T-helper 1 cell treated with Interleukin-12 subunit alpha and Interleukin-12 subunit beta and Interleukin-4 antibody, amounts not matched to agents 30 ng/mL and 1 ng/mL, for 36 hours (primary cell): ENCODE results near the gene BRME1. TPM values are rescaled to one million over a fixed set of nuclear protein-coding genes. Genes with fewer than 3 reads are reported as not detected.
"Not testable (repeated sequence)": the region's sequence is repeated elsewhere in the genome, so short reads cannot be mapped to it uniquely, and the experiment has no call there.

Experiments
- intact Hi-C: fragments of 100-400 bp; cut with micrococcal nuclease; formaldehyde crosslinking; loops from one replicate; pipeline ENCODE4 v1.15.1; 2024
- total RNA-seq: library from RNA; stranded (reverse); gene quantifications from 2 replicates; pipeline ENCODE4 v1.2.3, GENCODE V29; 2022

Gene BRME1
- total RNA-seq, 1 donor from 2014 or later, result 9.8 TPM

- intact Hi-C loops, result no loop called here
Observed at GRCh38 chr19:13869281-13869680, 36.6 kb downstream of the BRME1 start.

GRCh38 chr19:13868663-13869062, 37.3 kb downstream of the BRME1 start:
- intact Hi-C loops, result no loop called here

- intact Hi-C loops, result no loop called here
Observed at GRCh38 chr19:13866463-13867046, 39.4 kb downstream of the BRME1 start.

GRCh38 chr19:13865571-13866462, 40.1 kb downstream of the BRME1 start:
- intact Hi-C loops, result no loop called here

DNA sequence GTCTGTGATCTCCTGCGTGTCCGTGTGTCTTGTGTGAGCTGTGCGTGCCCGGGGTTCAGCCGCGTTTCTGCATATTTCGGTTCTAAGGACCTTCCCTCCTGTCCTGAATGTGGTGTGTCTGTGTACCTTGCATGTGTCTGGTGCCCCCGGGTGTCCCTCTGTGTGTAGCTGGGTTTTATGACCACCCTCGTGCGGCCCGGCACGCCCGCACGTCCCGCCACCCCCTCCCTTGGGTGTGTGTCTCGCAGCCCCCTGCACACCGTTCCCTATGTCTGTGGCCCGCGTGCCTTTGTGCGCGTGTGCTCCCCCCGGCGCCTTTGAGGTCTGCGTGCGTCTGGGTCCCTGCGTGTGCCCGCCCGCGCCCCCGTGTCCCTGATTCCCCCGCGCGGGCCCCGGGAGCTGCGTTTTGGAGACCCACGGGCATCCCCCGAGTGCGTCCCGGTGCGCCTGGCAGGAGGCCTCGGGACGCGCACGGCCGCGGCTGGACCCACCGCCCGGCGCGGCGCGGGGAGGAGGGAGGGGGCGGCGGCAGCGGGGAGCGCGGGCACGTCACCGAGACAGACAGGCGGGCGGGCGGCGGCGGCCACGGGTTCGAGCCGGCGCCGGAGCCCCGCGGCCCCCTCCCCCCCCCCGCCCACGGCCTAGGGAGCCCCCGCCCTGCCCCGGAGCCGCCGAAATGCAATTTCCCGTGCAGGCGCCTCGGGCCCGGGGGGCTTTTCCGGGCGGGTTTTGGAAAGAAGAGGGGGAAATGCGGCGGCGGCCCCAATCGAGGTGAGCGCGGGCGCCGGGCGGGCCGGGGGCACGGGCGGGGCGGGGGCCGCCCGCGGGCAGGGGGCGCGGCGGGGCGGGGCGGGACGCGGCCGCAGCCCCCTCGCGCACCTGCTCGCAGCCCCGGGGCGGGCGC, 41.0 kb downstream of the BRME1 start:
- intact Hi-C loops, result no loop called here

DNA sequence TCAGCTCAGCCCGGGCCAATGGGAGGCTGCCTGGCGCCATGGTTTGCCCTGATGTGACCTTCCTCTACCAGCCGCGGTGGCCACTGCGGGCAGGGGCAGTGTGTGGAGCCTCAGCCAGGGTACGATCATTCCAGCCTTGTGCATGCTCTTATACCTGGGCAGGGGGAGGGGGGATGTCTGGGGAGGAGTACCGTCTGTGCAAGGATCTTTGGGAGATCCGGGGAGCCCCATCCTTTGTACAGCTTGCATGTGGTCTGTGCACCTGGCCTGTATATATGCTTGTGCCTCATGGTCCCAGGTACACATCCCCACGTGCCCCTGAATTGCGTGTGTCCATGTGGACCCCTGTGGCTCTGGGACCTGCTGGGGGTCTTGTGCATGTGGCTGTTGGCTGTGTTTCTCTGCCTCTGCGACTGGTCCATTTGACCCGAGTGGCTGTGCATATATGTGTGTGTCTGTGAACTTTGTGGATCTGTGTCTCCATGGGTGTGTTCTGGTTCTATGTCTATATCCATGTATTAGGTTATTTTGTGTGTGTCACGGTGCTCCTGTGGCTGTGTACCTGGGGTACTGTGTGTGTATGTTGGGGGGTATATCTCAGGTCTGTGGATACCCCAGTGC, 41.8 kb downstream of the BRME1 start:
- intact Hi-C loops, result no loop called here

- intact Hi-C loops, result loop anchor here (1.0 to 2.0 kb wide), 9 partner anchors 12 to 585 kb away; partner anchors contain the start of genes C19orf53 and ZSWIM4
Observed at GRCh38 chr19:13861714-13862531, 44.0 kb downstream of the BRME1 start.

GRCh38 chr19:13861392-13861713, 44.6 kb downstream of the BRME1 start:
- intact Hi-C loops, result loop anchor here (1.0 kb wide), 1 partner anchor 15 kb away; no protein-coding TSS in a partner anchor

GRCh38 chr19:13860679-13861391, 45.1 kb downstream of the BRME1 start:
- intact Hi-C loops, result loop anchor here (1.0 kb wide), 1 partner anchor 15 kb away; no protein-coding TSS in a partner anchor

DNA sequence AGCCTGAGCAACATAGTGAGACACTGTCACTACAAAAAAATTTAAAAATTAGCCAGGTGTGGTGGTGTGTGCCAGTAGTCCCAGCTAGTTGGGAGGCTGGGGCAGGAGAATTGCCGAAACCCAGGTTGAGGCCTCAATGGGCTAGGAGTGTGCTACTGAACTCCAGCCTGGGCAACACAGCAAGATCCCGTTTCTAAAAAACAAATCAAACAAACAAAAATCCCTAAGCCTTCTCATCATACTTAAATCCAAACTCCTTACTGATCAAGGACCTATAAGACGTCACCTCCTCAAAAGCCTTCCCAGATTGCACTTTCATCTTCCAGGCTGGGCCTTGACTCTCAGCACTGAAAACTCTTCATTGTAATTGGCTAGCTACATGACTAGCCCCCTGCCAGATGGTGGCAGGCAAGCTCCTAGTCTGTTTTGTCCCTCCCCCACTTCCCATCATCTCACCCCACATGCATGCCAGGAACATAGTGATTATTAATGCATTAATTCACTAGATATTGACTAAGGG, 46.5 kb downstream of the BRME1 start:
- intact Hi-C loops, result no loop called here

DNA sequence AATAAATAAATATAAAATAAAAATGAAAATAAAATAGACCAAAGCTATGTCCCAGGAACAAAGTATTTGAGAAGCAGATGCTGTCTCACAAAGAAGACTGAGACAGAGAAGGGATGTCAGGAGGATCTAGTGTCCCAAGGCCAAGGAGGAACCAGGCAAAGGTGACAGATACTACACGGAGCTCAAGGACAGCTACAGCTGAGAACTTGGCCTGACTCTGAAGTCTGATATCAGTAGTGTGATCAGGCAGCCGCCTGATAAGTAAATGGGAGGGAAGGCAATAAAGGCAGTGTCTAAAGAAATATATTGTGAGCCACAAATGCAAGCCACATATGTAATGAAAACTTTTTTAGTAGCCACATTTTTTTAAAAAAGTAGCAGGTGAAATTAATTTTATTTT, 49.4 kb downstream of the BRME1 start:
- intact Hi-C loops, result no loop called here

DNA sequence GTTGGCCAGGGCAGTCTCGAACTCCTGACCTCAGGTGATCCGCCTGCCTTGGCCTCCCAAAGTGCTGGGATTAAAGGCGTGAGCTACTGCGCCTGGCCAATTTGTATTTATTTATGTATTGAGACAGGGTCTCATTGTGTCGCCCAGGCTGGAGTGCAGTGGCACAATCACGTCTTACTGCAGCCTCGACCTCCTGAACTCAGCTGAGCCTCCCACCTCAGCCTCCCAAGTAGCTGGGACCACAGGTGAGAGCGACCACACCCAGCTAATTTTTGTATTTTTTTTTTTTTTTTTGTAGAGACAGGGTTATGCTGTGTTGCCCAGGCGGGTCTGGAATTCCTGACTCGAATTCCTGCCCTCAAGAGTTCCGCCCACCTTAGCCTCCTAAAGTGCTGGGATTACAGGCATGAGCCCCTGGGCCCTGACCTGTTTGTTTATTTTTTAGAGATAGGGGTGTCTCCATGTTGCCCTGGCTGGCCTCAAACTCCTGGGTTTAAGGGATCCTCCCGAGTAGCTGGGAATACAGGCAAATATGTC, 53.7 kb downstream of the BRME1 start:
- intact Hi-C loops, result not testable (repeated sequence)

GRCh38 chr19:13851734-13852114, 54.2 kb downstream of the BRME1 start:
- intact Hi-C loops, result not testable (repeated sequence)

DNA sequence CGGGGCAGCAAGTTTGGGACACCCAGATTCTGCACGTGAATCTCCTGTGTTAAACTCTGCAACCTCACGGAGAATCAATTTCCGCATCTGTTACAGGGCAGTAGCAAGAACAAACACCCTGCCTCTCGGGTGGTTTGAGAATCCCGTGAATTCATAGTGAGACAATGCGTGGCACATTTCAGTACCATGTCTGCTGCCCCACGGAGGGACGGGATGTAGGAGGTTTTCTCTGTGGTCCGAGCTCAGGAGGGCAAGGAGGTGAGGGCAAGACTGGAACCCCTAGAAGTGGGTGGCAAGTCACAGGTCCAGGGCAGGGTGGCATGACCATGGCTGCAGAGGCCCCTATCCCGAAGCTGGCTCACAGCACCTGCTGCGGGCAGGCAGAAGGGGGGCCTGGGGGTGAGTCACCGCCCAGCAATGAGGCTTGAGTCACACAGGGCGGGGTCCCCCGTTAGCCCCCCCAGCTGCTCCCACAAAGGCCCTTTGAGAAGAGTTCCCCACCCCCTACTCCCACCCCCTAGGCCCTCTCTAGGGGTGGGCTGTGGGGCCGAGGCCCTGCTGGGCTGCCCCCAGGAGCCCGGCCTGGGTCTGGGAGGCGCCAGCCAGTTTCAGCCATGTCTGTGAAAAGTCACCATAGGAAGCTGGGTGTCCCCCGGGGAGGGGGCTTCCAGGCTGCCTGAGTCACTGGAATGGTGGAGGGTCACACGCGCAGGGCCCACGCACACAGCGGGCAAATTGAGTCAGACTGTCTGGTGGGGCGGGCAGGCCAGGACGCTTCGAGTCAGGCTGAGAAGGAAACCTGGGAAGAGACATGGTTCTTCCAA, 54.8 kb downstream of the BRME1 start:
- intact Hi-C loops, result loop anchor here (1.0 kb wide), 1 partner anchor 11 kb away; no protein-coding TSS in a partner anchor

- intact Hi-C loops, result loop anchor here (1.0 to 10.0 kb wide), 4 partner anchors 12 to 905 kb away; partner anchors contain the start of genes ADGRE5 and RAD23A
Observed at GRCh38 chr19:13849991-13850909, 55.7 kb downstream of the BRME1 start.

DNA sequence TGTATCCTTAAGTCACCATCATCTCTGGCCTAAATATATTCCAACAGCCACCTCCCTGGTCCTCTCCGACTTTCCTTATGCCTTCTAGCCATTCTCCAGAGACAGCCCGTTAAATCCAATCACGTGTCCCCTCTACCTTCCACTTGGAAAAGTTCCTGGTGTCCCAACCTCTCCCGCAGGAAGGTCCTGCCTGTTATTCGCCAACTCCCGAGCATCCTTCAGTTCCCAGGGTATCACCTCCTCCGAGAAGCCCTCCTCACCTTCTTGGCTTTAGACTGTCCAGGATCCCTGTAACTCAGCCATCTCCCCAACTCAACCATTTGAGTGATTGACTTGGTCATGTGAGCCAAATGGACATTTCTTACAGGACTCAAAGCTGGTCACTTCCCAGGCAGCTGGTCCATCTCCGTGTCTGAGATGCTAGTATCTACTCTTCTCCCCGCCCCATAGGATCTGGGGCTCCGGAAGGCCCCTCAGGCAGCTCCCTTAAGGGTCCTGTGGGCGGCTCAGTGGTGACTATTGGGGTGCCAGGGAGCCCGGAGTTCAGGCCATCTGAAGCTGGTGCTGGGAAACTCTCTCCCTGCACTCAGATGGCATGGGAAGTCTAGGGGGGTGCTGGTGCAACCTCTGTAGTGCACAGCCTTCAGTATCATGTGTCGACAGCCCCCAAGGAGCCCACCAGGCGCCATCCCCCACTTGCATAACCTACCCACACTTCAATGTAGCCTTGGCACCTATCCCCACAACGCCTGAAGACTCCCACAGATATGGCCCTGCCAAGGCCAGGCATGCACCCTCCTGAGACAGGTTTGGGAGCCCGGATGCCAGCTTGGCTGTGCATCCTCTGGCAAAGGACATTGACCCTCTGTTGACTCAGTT, 56.9 kb downstream of the BRME1 start:
- intact Hi-C loops, result loop anchor here (5.0 to 10.0 kb wide), 3 partner anchors 533 to 904 kb away; partner anchors contain the start of genes ADGRE5 and RAD23A
